Activated CD8-positive, alpha-beta memory T cell treated with anti-CD3 and anti-CD28 coated beads, Interleukin-2, amount 50 U/mL, for 4 hours (primary cell): ENCODE results near the gene CBX2.
"Not testable (repeated sequence)": the region's sequence is repeated elsewhere in the genome, so short reads cannot be mapped to it uniquely, and the experiment has no call there.

Experiments
- DNase-seq: peaks from one replicate; pipeline ENCODE4 v3.0.0-alpha.2; 2020

The CBX2 gene

GRCh38 chr17:79772726-79773125 is 5.2 kb upstream of the CBX2 start:
- not testable (repeated sequence) for DNase-seq

- no peak for DNase-seq
Observed at GRCh38 chr17:79774561-79774975, 3.4 kb upstream of the CBX2 start.

- DNase-seq, result no peak
Observed at GRCh38 chr17:79775632-79776031, 2.3 kb upstream of the CBX2 start.

GRCh38 chr17:79776376-79777119 is 1.4 kb upstream of the CBX2 start:
- no peak for DNase-seq

GRCh38 chr17:79777120-79777893 is 641 bp upstream of the CBX2 start:
- DNase-seq, result no peak

- DNase-seq, result no peak
Observed at GRCh38 chr17:79778504-79779083, 646 bp downstream of the CBX2 start.

- no peak for DNase-seq
Observed at GRCh38 chr17:79779084-79779529, 1.2 kb downstream of the CBX2 start.

- DNase-seq, result no peak
Observed at GRCh38 chr17:79779661-79780365, 1.9 kb downstream of the CBX2 start.

- no peak for DNase-seq
Observed at GRCh38 chr17:79781012-79781650, 3.2 kb downstream of the CBX2 start.

GRCh38 chr17:79781736-79782575 is 4.0 kb downstream of the CBX2 start:
- no peak for DNase-seq

- DNase-seq, result no peak
Observed at GRCh38 chr17:79783891-79784290, 5.9 kb downstream of the CBX2 start.

- no peak for DNase-seq
Observed at GRCh38 chr17:79784353-79785016, 6.5 kb downstream of the CBX2 start.

GRCh38 chr17:79785017-79785899 is 7.3 kb downstream of the CBX2 start:
- no peak for DNase-seq

- no peak for DNase-seq
Observed at GRCh38 chr17:79785900-79786810, 8.2 kb downstream of the CBX2 start.

- no peak for DNase-seq
Observed at GRCh38 chr17:79786930-79787643, 9.1 kb downstream of the CBX2 start.

- no peak for DNase-seq
Observed at GRCh38 chr17:79788455-79788854, 10.5 kb downstream of the CBX2 start.

- no peak for DNase-seq
Observed at GRCh38 chr17:79788989-79789942, 11.3 kb downstream of the CBX2 start.
